Testis (tissue), 2 donors: Measurements from ENCODE around the gene CHM.

Experiments
- POLR2A ChIP-seq: fragments of 450-650 bp; IDR thresholded peaks from one replicate; pipeline ENCODE4 v1.6.1; 2017; ENCODE audit warnings: antibody characterized with exemption, mild to moderate bottlenecking, moderate library complexity
- TF ChIP-seq, protein P1 (sequence below), 3 experiments: fragments of 450-650 bp in 2 of 3; fragments of 200-600 bp in 1 of 3; sonication (generic) in 1 of 3; IDR thresholded peaks; one replicate each; pipeline ENCODE4 v1.5.1; 2016 to 2019; ENCODE audit warnings: antibody characterized with exemption in 3 of 3, mild to moderate bottlenecking in 2 of 3, moderate library complexity in 1 of 3

DNA sequence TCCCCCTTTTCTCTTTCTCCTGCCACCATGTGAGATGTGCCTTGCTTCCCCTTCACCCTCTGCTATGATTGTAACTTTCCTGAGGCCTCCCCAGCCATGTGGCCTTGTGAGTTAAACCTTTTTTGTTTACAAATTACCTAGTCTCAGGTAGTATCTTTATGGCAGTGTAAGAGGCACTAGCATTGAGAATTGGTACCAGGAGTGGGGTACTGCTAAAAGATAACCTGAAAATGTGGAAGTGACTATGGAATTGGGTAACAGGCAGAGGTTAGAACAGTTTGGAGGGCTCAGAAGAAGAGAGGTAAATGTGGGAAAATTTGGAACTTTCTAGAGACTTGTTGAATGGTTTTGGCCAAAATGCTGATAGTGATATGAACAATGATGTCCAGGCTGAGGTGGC is 182.0 kb downstream of the CHM start:
- TF ChIP-seq, protein P1, sequence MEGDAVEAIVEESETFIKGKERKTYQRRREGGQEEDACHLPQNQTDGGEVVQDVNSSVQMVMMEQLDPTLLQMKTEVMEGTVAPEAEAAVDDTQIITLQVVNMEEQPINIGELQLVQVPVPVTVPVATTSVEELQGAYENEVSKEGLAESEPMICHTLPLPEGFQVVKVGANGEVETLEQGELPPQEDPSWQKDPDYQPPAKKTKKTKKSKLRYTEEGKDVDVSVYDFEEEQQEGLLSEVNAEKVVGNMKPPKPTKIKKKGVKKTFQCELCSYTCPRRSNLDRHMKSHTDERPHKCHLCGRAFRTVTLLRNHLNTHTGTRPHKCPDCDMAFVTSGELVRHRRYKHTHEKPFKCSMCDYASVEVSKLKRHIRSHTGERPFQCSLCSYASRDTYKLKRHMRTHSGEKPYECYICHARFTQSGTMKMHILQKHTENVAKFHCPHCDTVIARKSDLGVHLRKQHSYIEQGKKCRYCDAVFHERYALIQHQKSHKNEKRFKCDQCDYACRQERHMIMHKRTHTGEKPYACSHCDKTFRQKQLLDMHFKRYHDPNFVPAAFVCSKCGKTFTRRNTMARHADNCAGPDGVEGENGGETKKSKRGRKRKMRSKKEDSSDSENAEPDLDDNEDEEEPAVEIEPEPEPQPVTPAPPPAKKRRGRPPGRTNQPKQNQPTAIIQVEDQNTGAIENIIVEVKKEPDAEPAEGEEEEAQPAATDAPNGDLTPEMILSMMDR (IDR thresholded peaks at IDR 0.05), result no peak
- no peak for TF ChIP-seq POLR2A
